NCI-H1417 treated with DMSO at 0.1 percent for 48 hours (cell line): Measurements from ENCODE around the gene ITPKA.

ENCODE experiments used
- DNase-seq: peaks from one replicate; lab custom pipeline; 2025; lab: John Stamatoyannopoulos, UW

Gene ITPKA

DNA sequence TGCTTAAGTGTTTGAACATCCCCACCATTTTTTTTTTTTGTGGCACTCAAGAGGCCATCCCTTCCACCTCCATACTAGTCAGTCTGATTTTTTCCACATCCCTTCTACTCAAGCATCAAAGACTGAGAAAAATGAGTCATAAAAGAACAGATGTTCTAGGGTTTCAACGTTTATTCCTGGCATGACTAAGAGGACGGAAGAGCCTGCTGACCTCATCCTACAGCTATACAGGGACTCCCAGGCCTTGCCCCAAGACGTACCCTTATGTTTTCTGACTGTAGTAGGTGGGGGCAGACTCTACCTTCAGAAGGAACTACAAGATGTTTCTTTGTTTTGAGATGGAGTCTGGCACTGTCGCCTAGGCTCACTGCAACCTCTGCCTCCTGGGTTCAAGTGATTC lies 3.3 kb upstream of the ITPKA start:
- no peak for DNase-seq

- no peak for DNase-seq
Measured at GRCh38 chr15:41491889-41492288, 1.8 kb upstream of the ITPKA start.

DNA sequence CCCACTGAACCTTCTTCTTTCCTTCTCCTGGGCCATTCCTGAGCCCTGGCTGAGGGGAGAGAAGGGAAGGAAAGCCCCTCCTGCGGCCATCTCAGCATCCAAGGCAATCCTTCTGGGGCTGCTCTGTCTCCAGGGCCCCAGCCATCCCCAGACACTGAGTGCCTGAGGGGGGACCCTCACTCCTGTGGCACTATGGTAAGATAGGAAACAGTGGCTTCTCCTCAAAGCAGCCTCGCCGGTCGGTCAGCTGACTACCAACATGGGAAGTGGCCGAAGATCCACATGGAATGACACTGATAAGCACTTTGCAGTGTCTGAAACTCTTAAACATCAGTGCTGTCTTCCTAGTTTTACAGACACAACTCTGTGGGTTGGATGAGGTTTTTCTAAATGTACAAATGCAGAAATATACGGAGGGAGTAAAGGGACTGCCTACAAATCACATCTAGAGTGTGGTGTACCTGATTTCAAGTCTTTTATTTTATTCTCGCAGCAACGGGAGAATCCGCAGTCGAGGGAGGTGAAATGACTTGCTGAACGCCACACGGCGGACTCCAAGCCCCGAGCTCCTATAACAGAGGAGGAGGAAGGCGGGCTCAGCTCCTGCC lies 973 bp upstream of the ITPKA start:
- no peak for DNase-seq

- no peak for DNase-seq
Measured at GRCh38 chr15:41493902-41494189, 172 bp downstream of the ITPKA start.

DNA sequence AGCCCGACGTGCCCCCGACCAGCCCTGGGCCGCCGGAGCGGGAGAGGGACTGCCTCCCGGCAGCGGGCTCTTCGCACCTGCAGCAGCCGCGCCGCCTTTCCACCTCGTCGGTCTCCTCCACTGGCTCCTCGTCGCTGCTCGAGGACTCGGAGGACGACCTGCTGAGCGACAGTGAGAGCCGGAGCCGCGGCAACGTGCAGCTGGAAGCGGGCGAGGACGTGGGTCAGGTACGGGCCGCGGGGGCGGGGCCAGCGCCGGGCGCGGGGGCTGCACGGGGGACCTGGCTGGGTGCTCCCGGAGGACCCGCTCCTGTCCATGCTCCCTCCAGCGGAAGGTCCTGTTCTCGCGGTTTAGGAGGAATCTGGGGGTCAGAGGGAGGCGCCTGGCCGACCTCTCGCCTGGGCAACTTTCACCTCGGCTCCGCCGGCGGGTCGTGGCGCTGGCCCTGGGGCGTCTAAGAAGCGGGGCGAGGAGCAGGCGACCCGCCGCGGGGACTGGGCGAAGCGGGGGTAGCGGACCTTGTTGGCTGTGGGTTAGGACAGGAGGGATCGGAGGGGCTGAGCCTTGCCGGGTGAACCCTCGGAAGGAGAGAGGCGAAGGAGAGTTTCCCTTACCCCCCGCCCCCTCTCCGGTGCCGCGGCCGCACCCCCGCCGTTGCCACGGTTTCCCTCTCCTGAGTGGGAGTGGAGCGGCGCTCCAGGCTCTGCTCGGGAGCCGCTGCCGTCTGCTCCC lies 682 bp downstream of the ITPKA start:
- DNase-seq, result no peak

DNA sequence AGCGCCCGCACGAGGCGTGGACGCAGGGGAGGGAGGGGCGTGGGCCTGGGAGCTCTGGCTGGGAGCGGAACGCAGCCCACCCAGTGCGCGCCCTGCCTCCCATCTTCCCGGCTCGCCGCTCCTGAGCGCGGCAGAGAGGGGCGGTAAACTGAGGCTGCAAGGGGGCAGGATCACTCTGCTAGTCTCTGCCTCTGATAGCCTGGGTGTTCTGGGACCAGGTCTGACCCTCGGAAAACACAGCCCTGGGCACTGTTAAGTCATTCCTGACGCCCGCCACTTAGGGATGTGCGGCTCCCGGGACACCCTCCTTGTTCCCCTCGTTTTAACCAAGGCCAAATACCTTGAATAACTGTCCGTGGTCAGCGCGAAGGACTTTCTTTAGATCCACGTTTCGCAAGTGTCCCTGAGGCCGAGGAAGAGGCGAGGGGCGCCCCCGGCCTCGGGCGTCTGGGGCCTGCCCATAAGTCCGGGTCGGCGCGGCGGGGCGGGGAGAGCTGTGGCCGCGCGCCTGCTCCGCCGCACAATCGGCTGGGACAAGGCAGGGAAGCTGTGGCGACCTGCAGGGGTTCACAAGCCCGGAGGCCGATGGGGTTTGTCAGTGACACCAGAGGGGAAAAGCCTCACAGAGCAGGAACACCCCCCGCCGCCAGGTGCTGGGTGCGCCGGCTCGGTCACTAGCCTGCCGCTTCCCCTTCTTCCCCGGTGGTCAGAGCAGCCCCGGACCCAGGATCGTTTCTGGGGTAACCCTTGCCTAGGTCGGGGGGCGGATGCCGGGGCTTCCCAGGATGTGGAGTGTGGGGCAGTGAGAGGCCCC lies 1.5 kb downstream of the ITPKA start:
- DNase-seq, result no peak

GRCh38 chr15:41495736-41496599 lies 2.3 kb downstream of the ITPKA start:
- DNase-seq, result no peak

DNA sequence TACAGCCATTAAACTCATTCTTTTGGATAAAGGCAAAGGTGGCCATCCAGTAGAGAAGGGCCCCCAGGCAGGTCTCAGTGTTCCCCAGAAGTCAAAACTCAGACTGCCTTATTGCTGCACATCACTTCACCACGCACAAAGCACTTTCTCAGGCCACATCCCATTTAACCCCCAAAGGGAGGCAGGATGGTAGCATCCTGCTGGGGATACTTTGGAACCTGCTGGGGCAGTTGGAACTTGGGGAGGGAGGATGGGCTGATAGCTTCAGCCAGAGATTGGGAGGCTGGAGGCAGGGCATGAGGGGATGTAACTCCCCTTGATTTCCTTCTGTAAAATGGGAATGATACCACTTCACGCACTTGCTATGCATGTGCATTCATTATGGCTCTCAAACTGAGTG lies 5.0 kb downstream of the ITPKA start:
- no peak for DNase-seq

DNA sequence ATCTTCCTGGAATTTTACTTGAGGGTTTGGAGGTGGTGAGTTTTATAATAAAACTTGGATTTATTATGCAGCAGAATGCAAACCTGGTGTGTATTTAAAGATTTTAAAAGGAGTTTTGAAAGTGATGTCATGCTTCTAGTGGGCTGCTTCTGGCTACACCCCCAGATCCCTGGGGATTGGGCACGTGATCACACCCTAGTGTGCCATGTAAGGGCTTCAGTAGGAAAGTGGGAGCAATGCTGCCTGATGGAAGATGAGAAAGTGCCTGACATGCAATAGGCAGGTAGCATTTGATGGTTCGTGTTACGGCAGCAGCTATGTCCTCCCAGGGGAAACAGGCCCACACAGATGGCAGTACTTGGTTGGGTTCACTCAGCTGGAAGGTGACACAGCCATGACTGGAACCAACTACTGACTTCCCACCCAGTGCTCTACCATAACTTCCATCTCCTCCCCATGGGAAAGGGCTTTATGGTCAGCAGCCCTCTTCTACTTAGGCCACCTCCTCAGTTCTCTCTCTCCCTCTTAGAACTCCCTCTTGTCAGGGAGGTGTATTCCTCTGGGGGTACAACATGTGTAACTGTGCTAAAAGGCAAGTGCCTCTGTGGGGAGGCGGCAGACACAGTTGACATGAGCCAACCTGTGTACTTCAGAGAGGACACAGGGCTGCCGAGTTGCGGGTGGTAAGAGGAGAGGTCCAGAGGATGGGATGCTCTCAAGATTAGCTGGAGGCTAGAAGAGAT lies 5.6 kb downstream of the ITPKA start:
- DNase-seq, result no peak

- DNase-seq, result no peak
Measured at GRCh38 chr15:41501191-41501917, 7.7 kb downstream of the ITPKA start.

- no peak for DNase-seq
Measured at GRCh38 chr15:41501931-41502794, 8.5 kb downstream of the ITPKA start.

DNA sequence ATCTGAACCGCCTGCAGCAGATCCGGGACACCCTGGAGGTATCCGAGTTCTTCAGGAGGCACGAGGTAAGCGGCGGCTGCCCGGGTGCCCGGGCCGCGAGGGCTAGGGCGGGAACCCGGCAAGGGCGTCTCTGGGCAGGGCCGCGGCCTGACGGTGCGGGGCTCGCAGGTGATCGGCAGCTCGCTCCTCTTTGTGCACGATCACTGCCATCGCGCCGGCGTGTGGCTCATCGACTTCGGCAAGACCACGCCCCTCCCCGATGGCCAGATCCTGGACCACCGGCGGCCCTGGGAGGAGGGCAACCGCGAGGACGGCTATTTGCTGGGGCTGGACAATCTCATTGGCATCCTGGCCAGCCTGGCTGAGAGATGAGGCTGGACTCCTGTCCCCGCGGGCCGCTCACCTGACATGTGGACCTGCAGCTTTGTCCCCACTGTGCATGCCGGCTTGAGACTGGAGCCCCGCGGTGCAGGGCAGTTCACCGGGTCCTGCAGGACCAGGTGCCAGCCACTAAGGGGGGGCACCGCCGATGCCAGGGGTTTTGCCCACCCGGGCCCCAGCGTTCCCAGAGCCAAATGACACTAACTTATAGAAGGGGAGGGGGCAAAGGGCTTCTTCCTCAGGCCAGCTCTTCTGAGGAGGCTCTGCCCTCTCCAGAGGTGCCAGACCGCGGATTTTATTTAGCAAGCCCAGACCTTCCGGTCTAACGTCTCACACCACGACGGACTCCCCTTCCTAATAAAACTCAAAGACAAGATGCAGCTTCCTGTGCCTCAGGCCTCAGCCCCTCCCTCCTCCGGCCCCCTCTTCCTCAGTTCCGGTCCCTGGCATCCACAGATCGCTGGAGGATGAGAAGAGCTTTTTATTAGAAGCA lies 9.4 kb downstream of the ITPKA start:
- no peak for DNase-seq

DNA sequence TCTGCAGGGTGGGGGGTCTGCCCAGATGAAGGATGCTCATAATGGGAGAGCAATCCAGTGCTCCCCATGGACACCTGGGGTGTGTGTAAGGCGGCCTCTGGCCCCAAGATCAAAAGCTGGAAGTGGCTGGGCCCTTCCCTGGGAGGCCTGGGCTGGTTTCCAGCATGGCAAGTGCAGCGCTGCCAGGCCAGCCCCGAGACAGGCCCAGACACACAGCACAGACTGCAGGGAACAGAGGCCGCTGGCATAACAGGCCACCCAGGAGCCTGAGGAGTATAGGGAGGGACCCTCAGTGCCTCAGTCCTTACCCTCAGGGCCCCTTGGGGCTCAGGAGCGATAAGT lies 10.0 kb downstream of the ITPKA start:
- DNase-seq, result no peak

- DNase-seq, result no peak
Measured at GRCh38 chr15:41504751-41505492, 11.2 kb downstream of the ITPKA start.

GRCh38 chr15:41505776-41506175 lies 12.1 kb downstream of the ITPKA start:
- no peak for DNase-seq

DNA sequence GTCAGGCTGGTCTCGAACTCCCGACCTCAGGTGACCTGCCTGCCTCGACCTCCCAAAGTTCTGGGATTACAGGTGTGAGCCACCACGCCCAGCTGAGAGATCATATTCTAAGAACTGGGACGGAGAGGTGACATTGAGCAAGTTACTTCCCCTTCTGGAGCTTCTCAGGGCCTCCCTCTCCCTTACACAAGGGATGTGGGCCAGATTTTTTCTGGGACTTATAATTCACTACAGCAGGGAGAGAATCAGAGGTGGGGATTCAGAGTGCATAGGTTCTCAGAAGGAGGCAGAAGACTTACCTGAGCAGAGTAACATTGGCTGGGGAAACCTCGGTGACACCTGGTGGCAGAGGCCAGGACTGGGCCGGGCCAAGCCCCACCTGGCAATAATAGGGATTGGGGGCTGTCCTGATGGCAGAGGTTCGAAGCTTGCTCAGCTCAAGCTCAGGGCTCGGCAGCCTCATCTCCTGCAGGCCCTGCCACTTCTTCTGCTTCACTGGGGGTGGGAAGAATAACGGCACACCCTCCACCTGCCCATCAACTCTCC lies 13.2 kb downstream of the ITPKA start:
- DNase-seq, result no peak

GRCh38 chr15:41507820-41508290 lies 14.2 kb downstream of the ITPKA start:
- no peak for DNase-seq

- DNase-seq, result no peak
Measured at GRCh38 chr15:41510728-41511127, 17.1 kb downstream of the ITPKA start.
